ENCODE data around the gene MESD. TPM values are rescaled to one million over a fixed set of nuclear protein-coding genes. Genes with fewer than 3 reads are reported as not detected.

MESD gene
- total RNA-seq, 4 donors from 2014 or later, result 14.1 to 17.4 (median 14.5) TPM

DNA sequence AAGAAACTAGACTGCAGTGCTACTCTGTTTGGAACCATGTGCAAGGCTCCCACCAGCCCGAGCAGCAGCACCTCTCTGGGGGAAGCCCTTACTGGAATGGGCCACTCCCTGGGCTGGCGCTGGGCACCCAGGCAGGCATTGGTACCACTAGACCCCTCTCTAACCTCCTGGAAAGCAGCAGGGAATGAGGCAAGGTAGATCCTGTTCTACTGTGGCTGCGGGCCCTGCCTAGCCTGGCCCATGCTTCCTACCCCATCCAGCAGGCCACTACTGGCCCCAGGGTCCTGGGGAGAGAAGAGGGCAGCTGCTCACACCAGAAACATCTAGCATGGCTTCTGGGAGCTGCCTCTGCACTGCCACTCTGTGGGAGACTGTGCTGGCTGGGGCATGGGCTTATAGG lies 44.8 kb downstream of the MESD start:
- DNase-seq (ENCODE audit: extremely low spot score), result no peak
- WGBS, result 100% methylated on average over 3 of the region's 3 CpGs
- TF ChIP-seq, protein P1, sequence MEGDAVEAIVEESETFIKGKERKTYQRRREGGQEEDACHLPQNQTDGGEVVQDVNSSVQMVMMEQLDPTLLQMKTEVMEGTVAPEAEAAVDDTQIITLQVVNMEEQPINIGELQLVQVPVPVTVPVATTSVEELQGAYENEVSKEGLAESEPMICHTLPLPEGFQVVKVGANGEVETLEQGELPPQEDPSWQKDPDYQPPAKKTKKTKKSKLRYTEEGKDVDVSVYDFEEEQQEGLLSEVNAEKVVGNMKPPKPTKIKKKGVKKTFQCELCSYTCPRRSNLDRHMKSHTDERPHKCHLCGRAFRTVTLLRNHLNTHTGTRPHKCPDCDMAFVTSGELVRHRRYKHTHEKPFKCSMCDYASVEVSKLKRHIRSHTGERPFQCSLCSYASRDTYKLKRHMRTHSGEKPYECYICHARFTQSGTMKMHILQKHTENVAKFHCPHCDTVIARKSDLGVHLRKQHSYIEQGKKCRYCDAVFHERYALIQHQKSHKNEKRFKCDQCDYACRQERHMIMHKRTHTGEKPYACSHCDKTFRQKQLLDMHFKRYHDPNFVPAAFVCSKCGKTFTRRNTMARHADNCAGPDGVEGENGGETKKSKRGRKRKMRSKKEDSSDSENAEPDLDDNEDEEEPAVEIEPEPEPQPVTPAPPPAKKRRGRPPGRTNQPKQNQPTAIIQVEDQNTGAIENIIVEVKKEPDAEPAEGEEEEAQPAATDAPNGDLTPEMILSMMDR (IDR thresholded peaks at IDR 0.05), result no peak
- no peak for TF ChIP-seq EP300 (IDR thresholded peaks at IDR 0.05)
- no peak for TF ChIP-seq POLR2AphosphoS5 (IDR thresholded peaks at IDR 0.05)
- no peak for TF ChIP-seq POLR2A (IDR thresholded peaks at IDR 0.05; ENCODE audit: low read depth)
- Histone ChIP-seq H3K36me3 (peaks cover 17 to 86% (median 77%) of the 10 kb centered on the region in 4 donors), H3K27ac (replicated peaks in 1 of 4) (no peak overlapping the region), H3K4me1 (peaks cover 0 to 20% (median 16%) of the 10 kb centered on the region in 4 donors), H3K9me3 (no peaks in the 10 kb centered on the region), H3K27me3 (no peaks in the 10 kb centered on the region), H3K4me3 (no peak overlapping the region)
- intact Hi-C loops (cut with DNase I), result no loop called here

DNA sequence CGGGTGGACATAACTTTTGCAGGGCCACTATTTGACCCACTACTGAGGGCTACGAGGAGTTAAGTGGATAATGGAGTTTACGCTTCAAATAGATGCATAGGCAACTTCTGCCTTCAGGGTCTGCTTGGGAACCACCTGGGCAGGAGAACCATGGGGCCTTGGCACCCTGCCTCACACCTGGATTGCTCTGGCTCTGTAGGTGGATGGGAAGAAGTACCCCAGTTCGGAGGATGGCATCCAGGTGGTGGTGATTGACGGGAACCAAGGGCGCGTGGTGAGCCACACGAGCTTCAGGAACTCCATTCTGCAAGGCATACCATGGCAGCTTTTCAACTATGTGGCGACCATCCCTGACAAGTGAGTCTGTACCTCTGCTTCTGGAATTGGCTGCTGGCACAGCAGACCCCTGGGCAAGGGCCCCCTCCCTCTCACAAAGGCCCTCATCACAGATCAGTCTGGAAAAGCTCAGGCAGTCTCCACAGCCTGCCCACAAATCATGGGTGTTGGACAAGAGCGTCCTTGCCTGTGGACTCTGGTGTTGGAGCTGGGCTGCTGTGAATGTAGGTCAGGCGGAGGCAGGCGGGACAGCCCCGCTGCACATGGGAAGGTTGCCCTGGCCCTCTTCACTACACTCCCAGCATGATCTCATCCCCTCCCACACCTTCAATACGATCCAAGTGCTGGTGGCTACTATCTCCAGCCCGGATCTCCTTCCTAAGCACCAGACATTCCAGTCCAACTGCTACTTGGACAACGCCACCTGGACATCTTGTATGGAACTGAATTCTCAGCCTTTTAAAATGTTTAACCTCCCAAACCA lies 46.7 kb downstream of the MESD start:
- DNase-seq (ENCODE audit: extremely low spot score), result no peak
- no peak for TF ChIP-seq EP300 (IDR thresholded peaks at IDR 0.05)
- TF ChIP-seq, protein P1 (IDR thresholded peaks at IDR 0.05), result no peak
- TF ChIP-seq POLR2AphosphoS5 (IDR thresholded peaks at IDR 0.05), result no peak
- TF ChIP-seq POLR2A (IDR thresholded peaks at IDR 0.05; ENCODE audit: low read depth), result no peak
- Histone ChIP-seq H3K27ac (replicated peaks in 1 of 4) (no peak overlapping the region), H3K4me1 (peaks cover 0 to 22% (median 18%) of the 10 kb centered on the region in 4 donors), H3K4me3 (no peak overlapping the region), H3K9me3 (no peaks in the 10 kb centered on the region), H3K27me3 (no peaks in the 10 kb centered on the region), H3K36me3 (peaks cover 5 to 68% (median 59%) of the 10 kb centered on the region in 4 donors)
- WGBS, result 72% methylated on average over 16 of the region's 16 CpGs
- intact Hi-C loops (cut with DNase I), result no loop called here

DNA sequence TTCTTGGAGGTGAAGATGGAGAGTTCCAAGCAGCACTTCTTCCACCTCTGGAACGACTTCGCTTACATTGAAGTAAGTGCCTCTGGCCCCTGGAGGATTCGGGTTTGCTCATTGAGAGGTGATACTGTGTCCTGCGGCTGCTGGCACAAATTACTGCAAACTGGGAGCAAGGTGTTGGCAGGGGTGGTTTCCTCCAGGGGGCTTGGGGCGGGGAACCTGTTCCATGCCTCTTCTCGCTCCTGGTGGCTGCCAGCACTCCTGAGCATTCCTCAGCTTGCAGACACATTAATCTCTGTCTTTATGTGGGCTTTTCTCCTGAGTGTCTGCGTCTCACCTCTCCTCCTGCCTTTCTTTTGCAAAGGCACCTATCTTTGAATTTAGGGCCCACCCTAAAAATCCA lies 47.4 kb downstream of the MESD start:
- no peak overlapping the region for H3K4me3 ChIP-seq
- peaks cover 0 to 61% (median 52%) of the 10 kb centered on the region in 4 donors for H3K36me3 ChIP-seq
- no peaks in the 10 kb centered on the region for H3K9me3 ChIP-seq
- no peak overlapping the region for H3K27ac ChIP-seq (replicated peaks in 1 of 4)
- H3K27me3 ChIP-seq, result no peaks in the 10 kb centered on the region
- peaks cover 0 to 22% (median 18%) of the 10 kb centered on the region in 4 donors for H3K4me1 ChIP-seq
- intact Hi-C loops (cut with DNase I), result no loop called here
- 79% methylated on average over 7 of the region's 7 CpGs for WGBS
- DNase-seq (ENCODE audit: extremely low spot score), result no peak
- no peak for TF ChIP-seq POLR2AphosphoS5 (IDR thresholded peaks at IDR 0.05)
- TF ChIP-seq EP300 (IDR thresholded peaks at IDR 0.05), result no peak
- TF ChIP-seq, protein P1 (IDR thresholded peaks at IDR 0.05), result no peak
- TF ChIP-seq POLR2A (IDR thresholded peaks at IDR 0.05; ENCODE audit: low read depth), result no peak

DNA sequence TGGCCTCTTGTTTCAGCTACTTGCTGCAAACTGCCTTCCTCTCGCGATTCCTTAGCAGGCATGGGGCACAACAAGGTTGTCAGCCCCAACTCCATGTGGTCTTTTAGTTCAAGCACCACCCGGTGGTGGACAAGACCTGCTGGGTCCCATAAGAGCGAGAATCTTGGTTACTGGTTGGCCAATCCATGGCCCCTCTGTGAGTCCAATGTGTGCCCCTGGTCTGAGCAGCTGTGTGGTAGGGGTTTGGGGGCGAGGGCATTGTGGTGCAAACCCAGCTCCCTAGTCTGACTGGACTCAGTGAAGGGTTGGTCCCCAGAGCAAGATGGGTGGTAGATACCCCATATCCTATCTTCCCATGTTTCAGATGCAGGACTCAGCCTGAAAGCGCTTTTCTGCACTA lies 48.8 kb downstream of the MESD start:
- peaks cover 0 to 29% (median 20%) of the 10 kb centered on the region in 4 donors for H3K4me1 ChIP-seq
- H3K27ac ChIP-seq (replicated peaks in 1 of 4), result no peak overlapping the region
- no peaks in the 10 kb centered on the region for H3K9me3 ChIP-seq
- WGBS, result 97% methylated on average over 6 of the region's 6 CpGs
- TF ChIP-seq, protein P1 (IDR thresholded peaks at IDR 0.05), result no peak
- TF ChIP-seq POLR2AphosphoS5 (IDR thresholded peaks at IDR 0.05) (no peak), POLR2A (IDR thresholded peaks at IDR 0.05; ENCODE audit: low read depth) (no peak), EP300 (IDR thresholded peaks at IDR 0.05) (no peak)
- intact Hi-C loops (cut with DNase I), result no loop called here
- H3K36me3 ChIP-seq, result peaks cover 0 to 50% (median 39%) of the 10 kb centered on the region in 4 donors
- H3K4me3 ChIP-seq, result no peak overlapping the region
- no peaks in the 10 kb centered on the region for H3K27me3 ChIP-seq
- no peak for DNase-seq (ENCODE audit: extremely low spot score)

All from esophagus muscularis mucosa (tissue), 4 donors.